Astrocyte (in vitro differentiated cells and primary cell): ENCODE data around the gene OR8B12. TPM values are rescaled to one million over a fixed set of nuclear protein-coding genes. Genes with fewer than 3 reads are reported as not detected.

Experiments
- DNase-seq: peaks from one replicate; pipeline ENCODE4 v3.0.0-alpha.2; 2010; ENCODE audit warnings: low read depth
- FAIRE-seq: peaks from 2 replicates; lab custom pipeline; 2011; peaks lifted over from hg19 to GRCh38; lab: Jason Lieb, UNC
- H2AFZ ChIP-seq: 2 replicates; pipeline ENCODE4 v1.6.0; 2012; ENCODE audit warnings: low read depth, low read length, inconsistent platforms
- H3K27ac ChIP-seq: 2 replicates; pipeline ENCODE4 v1.5.1; 2011; ENCODE audit warnings: low read depth, low read length, inconsistent platforms
- H3K27me3 ChIP-seq: 2 replicates; pipeline ENCODE4 v1.6.0; 2011; ENCODE audit warnings: low read length, inconsistent platforms; ENCODE audit not compliant: insufficient read depth
- H3K36me3 ChIP-seq: 2 replicates; pipeline ENCODE4 v1.5.1; 2011; ENCODE audit warnings: low read length, inconsistent platforms; ENCODE audit not compliant: insufficient read depth
- H3K4me1 ChIP-seq: 2 replicates; pipeline ENCODE4 v1.5.1; 2011; ENCODE audit warnings: low read length, inconsistent platforms; ENCODE audit not compliant: insufficient read depth
- H3K4me2 ChIP-seq: 2 replicates; pipeline ENCODE4 v1.6.0; 2012; ENCODE audit warnings: low read length, inconsistent platforms
- H3K4me3 ChIP-seq: 2 replicates; pipeline ENCODE4 v1.5.1; 2011; ENCODE audit warnings: low read depth, mild to moderate bottlenecking, low read length, inconsistent platforms; ENCODE audit not compliant: insufficient read depth
- H3K79me2 ChIP-seq: 2 replicates; pipeline ENCODE4 v1.6.0; 2012; ENCODE audit warnings: mild to moderate bottlenecking, low read length, inconsistent platforms; ENCODE audit not compliant: insufficient read depth
- H3K9ac ChIP-seq: 2 replicates; pipeline ENCODE4 v1.6.0; 2012; ENCODE audit warnings: mild to moderate bottlenecking, low read length, inconsistent platforms
- H3K9me3 ChIP-seq: 2 replicates; pipeline ENCODE4 v1.5.1; 2012; ENCODE audit warnings: low read depth, mild to moderate bottlenecking, low read length, inconsistent platforms; ENCODE audit not compliant: insufficient read depth
- H4K20me1 ChIP-seq: 2 replicates; pipeline ENCODE4 v1.6.0; 2012; ENCODE audit warnings: low read length, inconsistent platforms; ENCODE audit not compliant: insufficient read depth
- H3K27ac Mint-ChIP-seq: one replicate; pipeline ENCODE4 v1.8.0; 2021; ENCODE audit warnings: mild to moderate bottlenecking, mixed read lengths; ENCODE audit not compliant: unreplicated experiment
- H3K27me3 Mint-ChIP-seq: one replicate; pipeline ENCODE4 v1.8.0; 2021; ENCODE audit warnings: low read depth, mixed read lengths; ENCODE audit not compliant: unreplicated experiment
- H3K36me3 Mint-ChIP-seq: one replicate; pipeline ENCODE4 v1.8.0; 2021; ENCODE audit warnings: low read depth, mixed read lengths; ENCODE audit not compliant: unreplicated experiment
- H3K4me1 Mint-ChIP-seq: one replicate; pipeline ENCODE4 v1.8.0; 2021; ENCODE audit warnings: low read depth, mixed read lengths; ENCODE audit not compliant: unreplicated experiment
- H3K4me3 Mint-ChIP-seq: one replicate; pipeline ENCODE4 v1.8.0; 2021; ENCODE audit warnings: mild to moderate bottlenecking, moderate library complexity, mixed read lengths; ENCODE audit not compliant: unreplicated experiment
- H3K9me3 Mint-ChIP-seq: one replicate; pipeline ENCODE4 v1.8.0; 2021; ENCODE audit warnings: mild to moderate bottlenecking, mixed read lengths; ENCODE audit not compliant: unreplicated experiment
- CTCF ChIP-seq: IDR thresholded peaks from 2 replicates; pipeline ENCODE4 v1.5.1; 2011; ENCODE audit warnings: low read depth, mild to moderate bottlenecking, inconsistent platforms, low read length, moderate library complexity; ENCODE audit not compliant: insufficient read depth
- EZH2 ChIP-seq: IDR thresholded peaks from 2 replicates; pipeline ENCODE4 v1.6.1; 2012; ENCODE audit warnings: mild to moderate bottlenecking, low read length, inconsistent platforms; ENCODE audit not compliant: insufficient read depth
- total RNA-seq: library from RNA; stranded (reverse); gene quantifications from 2 replicates; pipeline ENCODE4 v1.2.1, GENCODE V29; 2021

The OR8B12 gene
- total RNA-seq, 1 donor from 2014 or later: not detected

- H3K4me3 Mint-ChIP-seq: no peak overlapping the region
These were observed 43.7 kb downstream of the OR8B12 start for GRCh38 chr11:124499711-124500110.

GRCh38 chr11:124493016-124493655 lies 50.3 kb downstream of the OR8B12 start:
- no peaks in the 10 kb centered on the region for H3K4me1 ChIP-seq
- no peaks in the 10 kb centered on the region for H3K36me3 ChIP-seq
- Mint-ChIP-seq H3K4me1 (no peaks in the 10 kb centered on the region), H3K27me3 (no peaks in the 10 kb centered on the region), H3K4me3 (no peak overlapping the region), H3K9me3 (peaks cover 3% of the 10 kb centered on the region), H3K36me3 (no peaks in the 10 kb centered on the region), H3K27ac (no peak overlapping the region)
- no peak overlapping the region for H3K9ac ChIP-seq
- H3K79me2 ChIP-seq: no peaks in the 10 kb centered on the region
- no peaks in the 10 kb centered on the region for H4K20me1 ChIP-seq
- no peak for FAIRE-seq
- no peak overlapping the region for H3K4me2 ChIP-seq
- H2AFZ ChIP-seq: no peak overlapping the region
- TF ChIP-seq EZH2 (no peak), CTCF (no peak)
- no peaks in the 10 kb centered on the region for H3K27me3 ChIP-seq
- H3K9me3 ChIP-seq: no peaks in the 10 kb centered on the region
- DNase-seq: no peak
- H3K4me3 ChIP-seq: no peak overlapping the region
- no peak overlapping the region for H3K27ac ChIP-seq

More at GRCh38 chr11:124499711-124500110, 43.7 kb downstream of the OR8B12 start:
- Mint-ChIP-seq H3K36me3 (no peaks in the 10 kb centered on the region), H3K9me3 (no peaks in the 10 kb centered on the region), H3K4me1 (no peaks in the 10 kb centered on the region), H3K27me3 (peaks cover 2% of the 10 kb centered on the region), H3K27ac (no peak overlapping the region)
- FAIRE-seq (no peak), DNase-seq (no peak)
- H4K20me1 ChIP-seq: no peaks in the 10 kb centered on the region
- H3K27me3 ChIP-seq: no peaks in the 10 kb centered on the region
- H2AFZ ChIP-seq: no peak overlapping the region
- H3K27ac ChIP-seq: no peak overlapping the region
- no peak overlapping the region for H3K4me2 ChIP-seq
- H3K9me3 ChIP-seq: no peaks in the 10 kb centered on the region
- no peak overlapping the region for H3K4me3 ChIP-seq
- TF ChIP-seq CTCF: no peak
- TF ChIP-seq EZH2: no peak
- no peaks in the 10 kb centered on the region for H3K36me3 ChIP-seq
- H3K9ac ChIP-seq: no peak overlapping the region
- no peaks in the 10 kb centered on the region for H3K4me1 ChIP-seq
- H3K79me2 ChIP-seq: no peaks in the 10 kb centered on the region

Other genes with a start within 250 kb of the OR8B12 start
- gene OR8D1, start 229.7 kb downstream of the OR8B12 start, total RNA-seq: not detected in 2 replicates
- gene OR8D2, start 223.5 kb downstream of the OR8B12 start, total RNA-seq: not detected in 2 replicates
- not detected in 2 replicates for gene OR8B2, start 159.2 kb downstream of the OR8B12 start, total RNA-seq
- gene OR8B3, start 144.6 kb downstream of the OR8B12 start, total RNA-seq: not detected in 2 replicates
- gene OR8B4, start 118.8 kb downstream of the OR8B12 start, total RNA-seq: not detected in 2 replicates
- gene OR8B8, start 98.0 kb downstream of the OR8B12 start, total RNA-seq: not detected in 2 replicates
- not detected in 2 replicates for gene OR8A1, start 26.3 kb upstream of the OR8B12 start, total RNA-seq
- not detected in 2 replicates for gene PANX3, start 67.8 kb upstream of the OR8B12 start, total RNA-seq
- gene TBRG1, start 79.2 kb upstream of the OR8B12 start, total RNA-seq: 34.6 and 36.8 TPM in 2 replicates
- 15.4 and 18.5 TPM in 2 replicates for gene SIAE, start 130.1 kb upstream of the OR8B12 start, total RNA-seq
- gene SPA17, start 130.2 kb upstream of the OR8B12 start, total RNA-seq: 5.0 and 6.2 TPM in 2 replicates
- 1.5 and 1.7 TPM in 2 replicates for gene NRGN, start 196.3 kb upstream of the OR8B12 start, total RNA-seq
- 0.18 TPM in 1 of 2 replicates, not detected in the other for gene VSIG2, start 208.6 kb upstream of the OR8B12 start, total RNA-seq
- gene ESAM, start 218.6 kb upstream of the OR8B12 start, total RNA-seq: 9.4 and 22.0 TPM in 2 replicates